HCT116 (cell line): ENCODE data around the gene DNM2. TPM values are rescaled to one million over a fixed set of nuclear protein-coding genes. Genes with fewer than 3 reads are reported as not detected.
"Not testable (repeated sequence)": the region's sequence is repeated elsewhere in the genome, so short reads cannot be mapped to it uniquely, and the experiment has no call there.

ENCODE experiments used
- ATAC-seq: fragments of 200-7000 bp; cut with Tn5 transposase; 2 replicates; pipeline ENCODE4 v1.9.1; 2020; ENCODE audit warnings: mild to moderate bottlenecking, moderate library complexity
- BruUV-seq: library from RNA; stranded (reverse); fragments of 400-500 nt; replicated peaks from 2 replicates; lab custom pipeline; 2021; lab: Mats Ljungman, UMichigan
- CTCF ChIA-PET: fragments of 300-600 bp; sonication (Branson Sonifier 250); formaldehyde crosslinking; loops from one replicate; lab custom pipeline; 2021; ENCODE audit warnings: antibody characterized with exemption; lab: Charles Lee
- POLR2A ChIA-PET: fragments of 300-600, 350-600 bp; sonication (Branson Sonifier 250); formaldehyde crosslinking; loops from one replicate; lab custom pipeline; 2021; ENCODE audit warnings: antibody characterized with exemption; lab: Charles Lee
- RAD21 ChIA-PET, 2 experiments: fragments of 300-600 bp; sonication (Branson Sonifier 250); formaldehyde crosslinking; loops; one replicate each; lab custom pipeline; 2023; ENCODE audit warnings: low total read pairs in 2 of 2; ENCODE audit not compliant: uncharacterized antibody in 2 of 2, unreplicated experiment in 2 of 2, low non-redundant PET in 1 of 2; lab: Charles Lee
- DNase-seq: peaks from one replicate; pipeline ENCODE4 v3.0.0-alpha.2; 2010; ENCODE audit warnings: low read depth, low spot score
- H2AFZ ChIP-seq: fragments of 200-600 bp; shearing (Covaris generic), sonication (generic); 2 replicates; pipeline ENCODE4 v1.6.1; 2017; ENCODE audit warnings: low read depth, mixed run types, mixed read lengths, antibody characterized with exemption, low read length; ENCODE audit not compliant: poor library complexity, severe bottlenecking
- H3K27ac ChIP-seq: 2 replicates; pipeline ENCODE4 v1.5.1; 2012; ENCODE audit warnings: low read depth, low read length
- H3K27me3 ChIP-seq: fragments of 200-600 bp; sonication (generic); 2 replicates; pipeline ENCODE4 v1.6.1; 2016; ENCODE audit warnings: mixed run types, low read length, mixed read lengths; ENCODE audit not compliant: insufficient read depth
- H3K36me3 ChIP-seq, 2 experiments: fragments of 200-500 bp in 1 of 2; fragments of 200-600 bp in 1 of 2; sonication (Bioruptor generic) in 1 of 2; sonication (generic) in 1 of 2; 2 replicates each; pipeline versions ENCODE4 v1.5.1 to v1.6.1; 2014 to 2016; ENCODE audit warnings: low read length in 2 of 2, inconsistent platforms in 1 of 2, mixed read lengths in 1 of 2, mixed run types in 1 of 2; ENCODE audit not compliant: insufficient read depth in 2 of 2, control insufficient read depth in 1 of 2
- H3K4me1 ChIP-seq, 2 experiments: fragments of 200-600 bp in 1 of 2; sonication (generic) in 1 of 2; 2 replicates each; pipeline versions ENCODE4 v1.5.1 to v1.6.1; 2012 to 2017; ENCODE audit warnings: low read length in 2 of 2, inconsistent platforms in 1 of 2, mild to moderate bottlenecking in 1 of 2, mixed read lengths in 1 of 2, mixed run types in 1 of 2, moderate library complexity in 1 of 2; ENCODE audit not compliant: insufficient read depth in 2 of 2, control insufficient read depth in 1 of 2
- H3K4me2 ChIP-seq: fragments of 200-600 bp; sonication (generic); 2 replicates; pipeline ENCODE4 v1.6.1; 2017; ENCODE audit warnings: mixed run types, low read length, mixed read lengths
- H3K4me3 ChIP-seq, 2 experiments: fragments of 200-600 bp in 1 of 2; sonication (generic) in 1 of 2; replicated peaks in 1 of 2; 2 replicates each; pipeline ENCODE4 v1.5.1; 2011 to 2016; ENCODE audit warnings: low read length in 2 of 2, control low read depth in 1 of 2, low read depth in 1 of 2, mild to moderate bottlenecking in 1 of 2, mixed read lengths in 1 of 2, mixed run types in 1 of 2
- H3K79me2 ChIP-seq: fragments of 200-600 bp; sonication (generic); 2 replicates; pipeline ENCODE4 v1.6.1; 2017; ENCODE audit warnings: mild to moderate bottlenecking, mixed run types, low read length, moderate library complexity, mixed read lengths; ENCODE audit not compliant: insufficient read depth
- H3K9ac ChIP-seq: fragments of 200-600 bp; sonication (generic); 2 replicates; pipeline ENCODE4 v1.6.1; 2016; ENCODE audit warnings: low read length, mixed read lengths
- H3K9me2 ChIP-seq: fragments of 200-600 bp; sonication (generic), shearing (Covaris generic); 2 replicates; pipeline ENCODE4 v1.6.1; 2017; ENCODE audit warnings: mixed run types, mild to moderate bottlenecking, moderate library complexity; ENCODE audit not compliant: insufficient read depth
- H3K9me3 ChIP-seq, 2 experiments: fragments of 200-500 bp in 1 of 2; fragments of 200-600 bp in 1 of 2; sonication (Bioruptor generic) in 1 of 2; sonication (generic) in 1 of 2; 2 replicates each; pipeline ENCODE4 v1.6.1; 2014 to 2017; ENCODE audit warnings: low read length in 2 of 2, mixed read lengths in 2 of 2, inconsistent platforms in 1 of 2, low read depth in 1 of 2, mild to moderate bottlenecking in 1 of 2, mixed run types in 1 of 2, moderate library complexity in 1 of 2; ENCODE audit not compliant: control insufficient read depth in 1 of 2, insufficient read depth in 1 of 2
- H4K20me1 ChIP-seq: fragments of 200-600 bp; sonication (generic), shearing (Covaris generic); 2 replicates; pipeline ENCODE4 v1.6.1; 2017; ENCODE audit warnings: mixed run types, mild to moderate bottlenecking, moderate library complexity; ENCODE audit not compliant: insufficient read depth
- CEBPB ChIP-seq: IDR thresholded peaks from 2 replicates; pipeline ENCODE4 v1.6.1; 2012; ENCODE audit warnings: low read depth
- EGR1 ChIP-seq: IDR thresholded peaks from 2 replicates; pipeline ENCODE4 v1.6.1; 2012; ENCODE audit warnings: low read depth
- EZH2 ChIP-seq: fragments of 200-600 bp; sonication (generic); IDR thresholded peaks from 2 replicates; pipeline ENCODE4 v1.6.1; 2017; ENCODE audit warnings: antibody characterized with exemption, mixed run types
- JUND ChIP-seq: IDR thresholded peaks from 2 replicates; pipeline ENCODE4 v1.6.1; 2012
- RAD21 ChIP-seq: IDR thresholded peaks from 2 replicates; pipeline ENCODE4 v1.6.1; 2012; ENCODE audit warnings: low read depth, mild to moderate bottlenecking
- REST ChIP-seq: IDR thresholded peaks from 2 replicates; pipeline ENCODE4 v1.6.1; 2012; ENCODE audit warnings: low read depth
- SP1 ChIP-seq: IDR thresholded peaks from 2 replicates; pipeline ENCODE4 v1.6.1; 2012; ENCODE audit warnings: low read depth
- SRF ChIP-seq: IDR thresholded peaks from 2 replicates; pipeline ENCODE4 v1.6.1; 2012; ENCODE audit warnings: low read depth
- ZBTB33 ChIP-seq: IDR thresholded peaks from 2 replicates; pipeline ENCODE4 v1.6.1; 2011; ENCODE audit warnings: mild to moderate bottlenecking, low read length, moderate library complexity; ENCODE audit not compliant: insufficient replicate concordance; ENCODE audit errors: extremely low read depth
- intact Hi-C: fragments of 100-400 bp; cut with micrococcal nuclease; formaldehyde crosslinking; loops from 2 replicates; pipeline ENCODE4 v1.10.0; 2022
- total RNA-seq: library from RNA; stranded (reverse); gene quantifications from one replicate; pipeline ENCODE4 v1.2.1, GENCODE V29; 2021; ENCODE audit not compliant: unreplicated experiment

DNM2 gene
- total RNA-seq, 1 experiment from 2014 or later = 183 TPM

- no peak for DNase-seq
- Histone ChIP-seq H3K79me2 (peaks cover 99% of the 10 kb centered on the region), H3K36me3 (no peaks in the 10 kb centered on the region), H3K27ac (peak overlapping the region; percentile 17; the same call in 1 of the 2 replicates), H4K20me1 (no peaks in the 10 kb centered on the region), H2AFZ (no peak overlapping the region), H3K27me3 (no peaks in the 10 kb centered on the region), H3K4me1 (peaks cover 39 to 76% of the 10 kb centered on the region in 2 experiments), H3K9me2 (no peaks in the 10 kb centered on the region), H3K9ac (no peak overlapping the region), H3K4me2 (no peak overlapping the region), H3K4me3 (no peak overlapping the region), H3K9me3 (no peaks in the 10 kb centered on the region)
- CTCF ChIA-PET = interaction anchor here (0.9 to 1.2 kb wide), 2 partner anchors 12 to 60 kb away, joined by 3 to 4 read pairs; no protein-coding TSS in a partner anchor
- RAD21 ChIA-PET = no interaction called here
- ATAC-seq = no peak
- intact Hi-C loops = no loop called here
- POLR2A ChIA-PET = no interaction called here
- no TSS peak for BruUV-seq
- TF ChIP-seq CEBPB = no peak
- TF ChIP-seq EZH2 = no peak
- TF ChIP-seq ZBTB33 = no peak
- TF ChIP-seq EGR1 = no peak
- no peak for TF ChIP-seq REST
- no peak for TF ChIP-seq JUND
- TF ChIP-seq SRF = no peak
- no peak for TF ChIP-seq SP1
- TF ChIP-seq RAD21 = no peak
Observed at GRCh38 chr19:10876459-10877240, 158.8 kb downstream of the DNM2 start.

- H3K4me3 ChIP-seq, H2AFZ ChIP-seq, H3K36me3 ChIP-seq, RAD21 ChIA-PET, H4K20me1 ChIP-seq, POLR2A ChIA-PET, intact Hi-C loops, DNase-seq, ATAC-seq, H3K27me3 ChIP-seq, H3K4me2 ChIP-seq, H3K9me2 ChIP-seq, H3K9me3 ChIP-seq, BruUV-seq: not testable (repeated sequence)
- CTCF ChIA-PET = interaction anchor here (1.0 to 1.3 kb wide), 3 partner anchors 17 to 59 kb away, joined by 3 to 4 read pairs (median 3); no protein-coding TSS in a partner anchor
- peak overlapping the region; percentile 45; the same call in 1 of the 2 replicates for H3K27ac ChIP-seq
- H3K4me1 ChIP-seq = peaks cover 39 to 82% of the 10 kb centered on the region in 2 experiments
- H3K9ac ChIP-seq = peak overlapping the region; percentile 50; the same call in 1 of the 2 replicates
- H3K79me2 ChIP-seq = peaks cover 100% of the 10 kb centered on the region
Observed at GRCh38 chr19:10877608-10878007, 159.7 kb downstream of the DNM2 start.
